ENCODE data around the gene DNM3.

The DNM3 gene

GRCh38 chr1:172118618-172119017, 277.3 kb downstream of the DNM3 start:
- FAIRE-seq, result no peak

GRCh38 chr1:172119184-172119583, 277.9 kb downstream of the DNM3 start:
- no peak for FAIRE-seq

GRCh38 chr1:172120381-172120780, 279.1 kb downstream of the DNM3 start:
- no peak for FAIRE-seq

- no peak for FAIRE-seq
Observed at GRCh38 chr1:172121081-172121717, 279.9 kb downstream of the DNM3 start.

GRCh38 chr1:172122381-172122780, 281.1 kb downstream of the DNM3 start:
- no peak for FAIRE-seq

- no peak for FAIRE-seq
Observed at GRCh38 chr1:172125250-172125649, 284.0 kb downstream of the DNM3 start.

GRCh38 chr1:172125812-172126430, 284.6 kb downstream of the DNM3 start:
- peak; percentile 35 for FAIRE-seq

- no peak for FAIRE-seq
Observed at GRCh38 chr1:172132836-172133235, 291.5 kb downstream of the DNM3 start.

- FAIRE-seq, result no peak
Observed at GRCh38 chr1:172134087-172134731, 292.9 kb downstream of the DNM3 start.

- FAIRE-seq, result no peak
Observed at GRCh38 chr1:172135076-172135672, 293.9 kb downstream of the DNM3 start.

GRCh38 chr1:172135978-172136610, 294.8 kb downstream of the DNM3 start:
- FAIRE-seq, result no peak

- FAIRE-seq, result no peak
Observed at GRCh38 chr1:172136925-172137324, 295.6 kb downstream of the DNM3 start.

GRCh38 chr1:172137703-172138454, 296.6 kb downstream of the DNM3 start:
- FAIRE-seq, result no peak

- no peak for FAIRE-seq
Observed at GRCh38 chr1:172138634-172139033, 297.3 kb downstream of the DNM3 start.

- FAIRE-seq, result no peak
Observed at GRCh38 chr1:172139196-172139595, 297.9 kb downstream of the DNM3 start.

GRCh38 chr1:172140072-172140471, 298.8 kb downstream of the DNM3 start:
- no peak for FAIRE-seq

GRCh38 chr1:172140591-172140990, 299.3 kb downstream of the DNM3 start:
- no peak for FAIRE-seq

- no peak for FAIRE-seq
Observed at GRCh38 chr1:172141341-172141881, 300.1 kb downstream of the DNM3 start.

- FAIRE-seq, result no peak
Observed at GRCh38 chr1:172142324-172142723, 301.0 kb downstream of the DNM3 start.

- no peak for FAIRE-seq
Observed at GRCh38 chr1:172143384-172144055, 302.2 kb downstream of the DNM3 start.

- FAIRE-seq, result no peak
Observed at GRCh38 chr1:172144445-172145061, 303.3 kb downstream of the DNM3 start.
